ENCODE measurements around the gene DCAF7. TPM values are rescaled to one million over a fixed set of nuclear protein-coding genes. Genes with fewer than 3 reads are reported as not detected.

Gene DCAF7
- total and polyA plus RNA-seq, 2 donors from 2014 or later, result 19.9 to 81.0 TPM

GRCh38 chr17:63592797-63593196 is 42.5 kb downstream of the DCAF7 start:
- DNase-seq (no peak), FAIRE-seq (no peak)
- no peaks in the 10 kb centered on the region for H3K4me1 ChIP-seq (ENCODE audit: control insufficient read depth in 2 of 3, insufficient read depth in 2 of 3, low read depth in 1 of 3, low read length in 3 of 3)
- TF ChIP-seq CTCF (IDR thresholded peaks at IDR 0.05; ENCODE audit: borderline replicate concordance, extremely low read depth, insufficient read depth), result no peak
- no peak overlapping the region for H3K27ac ChIP-seq (ENCODE audit: low read depth in 2 of 2, low read length in 2 of 2)
- intact Hi-C loops (cut with DNase I), result no loop called here
- H3K9me3 ChIP-seq (ENCODE audit: control insufficient read depth in 2 of 3, insufficient read depth in 1 of 3, low read length in 3 of 3), result no peaks in the 10 kb centered on the region
- H3K36me3 ChIP-seq (ENCODE audit: control insufficient read depth in 2 of 3, insufficient read depth in 3 of 3, low read length in 3 of 3), result peaks cover 8 to 41% (median 34%) of the 10 kb centered on the region in 3 donors
- H3K9ac ChIP-seq (ENCODE audit: low read length in 3 of 3), result no peak overlapping the region
- no peaks in the 10 kb centered on the region for H3K27me3 ChIP-seq (ENCODE audit: control insufficient read depth, insufficient read depth, low read length)
- no peak overlapping the region for H3K4me3 ChIP-seq (ENCODE audit: low read length in 3 of 3)

GRCh38 chr17:63595132-63595531 is 44.9 kb downstream of the DCAF7 start:
- no peak for FAIRE-seq
- peaks cover 0 to 23% (median 16%) of the 10 kb centered on the region in 3 donors for H3K36me3 ChIP-seq (ENCODE audit: control insufficient read depth in 2 of 3, insufficient read depth in 3 of 3, low read length in 3 of 3)
- intact Hi-C loops (cut with DNase I), result no loop called here

GRCh38 chr17:63596856-63597586 is 46.7 kb downstream of the DCAF7 start:
- Histone ChIP-seq H3K9ac (ENCODE audit: low read length in 3 of 3) (no peak overlapping the region), H3K36me3 (ENCODE audit: control insufficient read depth in 2 of 3, insufficient read depth in 3 of 3, low read length in 3 of 3) (peaks cover 0 to 7% (median 0%) of the 10 kb centered on the region in 3 donors), H3K27me3 (ENCODE audit: control insufficient read depth, insufficient read depth, low read length) (no peaks in the 10 kb centered on the region), H3K9me3 (ENCODE audit: control insufficient read depth in 2 of 3, insufficient read depth in 1 of 3, low read length in 3 of 3) (no peaks in the 10 kb centered on the region), H3K4me1 (ENCODE audit: control insufficient read depth in 2 of 3, insufficient read depth in 2 of 3, low read depth in 1 of 3, low read length in 3 of 3) (peaks cover 0 to 10% (median 0%) of the 10 kb centered on the region in 3 donors), H3K27ac (ENCODE audit: low read depth in 2 of 2, low read length in 2 of 2) (no peak overlapping the region), H3K4me3 (ENCODE audit: low read length in 3 of 3) (no peak overlapping the region)
- DNase-seq (no peak), FAIRE-seq (no peak)
- TF ChIP-seq CTCF (IDR thresholded peaks at IDR 0.05; ENCODE audit: borderline replicate concordance, extremely low read depth, insufficient read depth), result no peak
- intact Hi-C loops (cut with DNase I), result no loop called here

More at GRCh38 chr17:63595132-63595531, 44.9 kb downstream of the DCAF7 start:
- no peaks in the 10 kb centered on the region for H3K9me3 ChIP-seq (ENCODE audit: control insufficient read depth in 2 of 3, insufficient read depth in 1 of 3, low read length in 3 of 3)
- no peak for TF ChIP-seq CTCF (IDR thresholded peaks at IDR 0.05; ENCODE audit: borderline replicate concordance, extremely low read depth, insufficient read depth)
- no peak for DNase-seq
- H3K27me3 ChIP-seq (ENCODE audit: control insufficient read depth, insufficient read depth, low read length), result no peaks in the 10 kb centered on the region
- H3K4me3 ChIP-seq (ENCODE audit: low read length in 3 of 3), result no peak overlapping the region
- H3K27ac ChIP-seq (ENCODE audit: low read depth in 2 of 2, low read length in 2 of 2), result no peak overlapping the region
- H3K9ac ChIP-seq (ENCODE audit: low read length in 3 of 3), result no peak overlapping the region
- peaks cover 0 to 2% (median 0%) of the 10 kb centered on the region in 3 donors for H3K4me1 ChIP-seq (ENCODE audit: control insufficient read depth in 2 of 3, insufficient read depth in 2 of 3, low read depth in 1 of 3, low read length in 3 of 3)

Data from kidney (tissue), 14 donors.